ENCODE measurements around the gene PIP4K2B.

DNA sequence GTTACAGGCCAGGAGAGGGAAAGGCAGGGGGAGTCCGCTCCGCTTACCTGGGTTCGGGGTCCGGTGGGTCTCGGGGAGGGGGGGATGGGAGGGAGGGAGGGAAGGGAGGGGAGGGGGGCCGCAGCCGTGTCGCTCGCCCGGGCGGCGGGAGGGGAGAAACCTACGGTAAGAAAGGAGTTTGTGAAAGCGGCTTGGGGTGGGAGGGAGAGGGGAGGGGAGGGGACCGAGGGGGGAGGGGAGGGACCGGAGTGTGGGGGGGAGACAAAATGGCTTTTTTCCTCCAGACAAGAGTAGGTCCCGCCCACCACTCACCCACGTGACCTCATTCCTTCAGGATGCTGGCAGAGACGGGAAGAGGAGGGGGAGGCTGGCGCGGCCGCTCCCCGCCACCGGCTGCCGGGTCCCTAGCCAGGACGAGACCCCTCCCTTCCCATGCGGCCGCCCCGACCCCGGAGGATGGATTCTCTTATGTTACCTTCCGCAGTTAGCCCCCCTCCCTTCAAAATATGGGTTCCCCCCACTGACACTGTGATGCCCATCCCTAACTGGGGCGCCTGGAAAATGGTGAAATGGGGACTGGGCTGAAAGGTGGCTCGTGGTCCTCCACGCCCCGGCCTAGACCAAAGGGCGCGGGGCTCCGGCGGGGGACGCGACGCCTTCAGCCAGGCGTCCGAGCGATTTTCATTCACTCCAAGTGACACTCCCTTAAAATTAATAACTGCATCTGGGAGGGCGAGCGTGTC, 51.0 kb downstream of the PIP4K2B start, which contains the start of gene PCGF2:
- no peak for TF ChIP-seq EZH2 (IDR thresholded peaks at IDR 0.05)
- peak; percentile 69; the same call in 1 of the 2 replicates for TF ChIP-seq POLR2AphosphoS5 (IDR thresholded peaks at IDR 0.05; ENCODE audit: borderline replicate concordance, low read depth, low read length)

Measured in SK-N-MC (cell line).